Activated CD8-positive, alpha-beta memory T cell treated with anti-CD3 and anti-CD28 coated beads for 4 hours (primary cell): ENCODE results near the gene TMEM72.

Experiments
- DNase-seq, 2 donors: peaks; one replicate each; pipeline ENCODE4 v3.0.0-alpha.2; 2020; ENCODE audit warnings: low read depth in 2 of 2

Gene TMEM72

GRCh38 chr10:44979281-44980191 is 68.4 kb downstream of the TMEM72 start:
- no peak for DNase-seq

GRCh38 chr10:44980309-44981171 is 69.4 kb downstream of the TMEM72 start:
- DNase-seq = no peak

DNA sequence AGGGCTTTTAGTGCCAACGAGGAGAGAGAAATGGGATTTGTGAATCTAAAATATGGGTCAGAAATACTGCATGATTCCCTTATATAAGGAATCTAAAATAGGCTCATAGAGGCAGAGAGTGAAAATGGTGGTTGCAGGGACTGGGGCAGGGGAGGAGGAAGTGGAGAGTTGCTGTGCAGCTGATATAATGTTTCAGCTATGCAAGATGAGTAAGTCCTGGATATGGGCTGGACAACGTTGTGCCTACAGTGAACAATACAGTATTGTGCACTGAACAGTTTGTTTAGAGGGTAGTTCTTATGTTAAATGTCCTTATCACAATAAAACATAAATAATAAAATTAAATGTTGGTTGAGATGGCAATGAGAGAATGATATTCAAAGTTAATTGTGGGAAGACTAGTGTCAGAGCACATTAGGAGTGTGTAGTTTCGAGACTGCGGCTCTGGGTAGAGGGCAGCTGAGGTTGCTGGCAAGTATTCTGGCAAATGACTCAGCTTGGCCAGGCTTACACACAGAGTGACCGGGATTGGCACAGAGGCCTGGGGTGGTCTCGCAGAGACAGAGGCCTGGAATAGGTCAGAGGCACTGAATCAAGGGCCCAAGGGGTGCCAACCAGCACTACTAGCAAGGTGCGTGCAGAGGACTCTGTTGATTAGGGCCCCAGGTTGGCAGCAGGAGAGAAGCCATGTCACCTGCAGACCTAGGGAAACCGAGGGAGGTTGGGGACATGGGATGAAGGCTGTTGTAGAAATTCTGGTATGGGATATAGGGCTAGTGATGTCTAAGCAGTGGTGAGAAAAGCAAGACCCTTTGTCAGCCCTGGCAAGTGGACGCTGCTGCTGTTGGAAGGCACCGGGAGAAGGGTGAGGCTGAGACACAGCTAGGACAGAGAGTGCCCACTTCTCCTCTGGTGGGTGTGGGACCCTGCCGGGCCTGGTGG is 70.3 kb downstream of the TMEM72 start:
- no peak for DNase-seq

DNA sequence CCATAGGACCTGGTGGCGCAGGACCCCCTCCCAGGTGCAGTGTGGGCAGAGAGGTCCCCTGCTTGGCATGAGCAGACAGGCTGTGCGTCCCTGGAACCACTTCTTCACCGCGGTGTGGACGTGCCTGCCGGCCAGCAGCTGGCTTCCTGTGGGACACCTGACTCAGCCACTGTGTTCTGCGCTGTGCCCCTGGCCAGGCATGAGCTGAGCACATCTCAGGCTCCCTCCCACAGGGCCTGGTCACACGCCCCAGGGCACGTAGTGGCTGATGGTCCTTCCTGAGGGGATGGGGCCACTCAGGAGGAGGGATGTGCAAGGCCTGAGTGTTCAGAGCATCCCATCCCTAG is 71.0 kb downstream of the TMEM72 start:
- no peak for DNase-seq

DNA sequence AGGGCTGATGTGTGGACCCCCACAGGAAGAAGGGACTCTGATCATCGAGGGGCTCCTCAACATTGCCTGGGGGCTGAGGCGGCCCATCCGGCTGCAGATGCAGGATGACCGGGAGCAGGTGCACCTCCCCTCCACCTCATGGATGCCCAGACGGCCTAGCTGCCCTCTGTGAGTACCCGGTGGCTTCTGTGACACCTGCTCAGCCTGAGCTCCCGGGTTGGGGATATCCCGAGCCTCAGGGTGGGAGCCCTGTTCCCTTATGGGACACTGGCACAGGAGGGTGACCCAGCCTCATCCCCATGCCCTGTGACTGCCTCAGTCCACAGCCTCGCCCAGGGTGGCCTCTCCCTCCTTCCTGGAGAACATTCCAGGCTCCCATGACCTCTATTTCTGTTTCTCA is 71.4 kb downstream of the TMEM72 start:
- DNase-seq = no peak

DNA sequence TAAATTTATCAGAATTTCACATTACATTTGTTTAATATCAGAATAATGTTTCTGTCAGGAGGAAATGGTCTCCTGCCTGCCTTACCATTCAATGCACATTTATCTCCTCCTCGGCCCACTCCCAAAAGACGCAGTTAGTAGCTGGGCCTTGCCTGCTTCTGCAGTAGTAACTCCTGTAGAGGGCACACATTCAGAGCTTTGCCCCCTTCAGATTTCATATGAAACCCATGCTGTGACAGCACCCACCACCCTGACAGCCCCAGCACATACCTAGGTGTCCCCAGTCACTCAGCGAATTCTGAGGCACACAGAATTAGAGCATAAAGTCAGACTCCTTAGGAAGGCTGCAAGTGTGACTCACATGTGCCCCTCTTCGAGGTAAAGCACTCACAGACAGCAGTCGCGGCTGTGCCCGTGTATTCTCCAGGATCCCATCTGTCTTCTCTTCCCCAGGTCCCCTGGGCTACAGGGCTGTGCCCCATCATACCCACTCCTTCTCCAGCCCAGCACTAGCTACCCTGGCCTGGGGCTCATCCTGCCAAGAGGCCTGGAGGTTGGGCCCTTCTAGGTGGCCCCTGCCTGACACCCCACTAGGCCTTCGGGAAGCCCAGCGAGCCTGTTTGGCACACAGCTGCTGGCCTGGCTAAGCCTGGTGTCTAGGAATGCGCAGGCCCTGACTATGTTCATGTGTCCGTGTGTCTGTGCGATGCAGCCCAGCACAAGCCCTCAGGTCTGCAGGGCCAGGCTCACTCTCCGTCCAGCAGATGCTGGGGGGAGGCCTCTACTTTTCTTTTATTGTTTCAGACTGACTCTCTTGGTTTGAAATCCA is 72.1 kb downstream of the TMEM72 start:
- no peak for DNase-seq

- DNase-seq = no peak
These were observed 72.8 kb downstream of the TMEM72 start for GRCh38 chr10:44983895-44984278.

- DNase-seq = no peak
These were observed 73.5 kb downstream of the TMEM72 start for GRCh38 chr10:44984671-44985101.

DNA sequence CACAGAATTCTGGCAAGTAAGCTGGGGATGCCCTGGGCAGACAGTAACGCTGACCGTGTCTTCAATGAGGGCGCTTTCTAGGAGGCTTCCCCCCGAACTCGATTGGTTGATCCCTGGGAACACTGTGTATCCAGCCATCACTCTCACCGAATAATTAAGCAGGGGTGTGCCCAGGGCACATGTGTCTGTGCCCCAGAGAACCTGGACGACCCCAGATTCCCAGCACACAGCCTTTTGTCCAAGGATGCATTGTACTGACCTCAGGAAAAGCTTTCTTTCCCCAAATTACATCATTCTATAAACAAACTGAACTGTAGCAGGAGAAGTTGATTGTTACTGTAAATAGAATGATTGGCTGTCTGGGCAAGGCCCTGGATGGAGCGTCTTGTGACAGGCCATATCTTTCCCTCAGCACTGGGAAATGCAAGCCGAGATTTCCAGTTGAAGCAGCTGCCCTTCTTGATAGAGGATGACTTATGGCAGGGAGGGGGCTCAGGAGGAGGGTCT is 74.1 kb downstream of the TMEM72 start:
- DNase-seq = no peak

DNA sequence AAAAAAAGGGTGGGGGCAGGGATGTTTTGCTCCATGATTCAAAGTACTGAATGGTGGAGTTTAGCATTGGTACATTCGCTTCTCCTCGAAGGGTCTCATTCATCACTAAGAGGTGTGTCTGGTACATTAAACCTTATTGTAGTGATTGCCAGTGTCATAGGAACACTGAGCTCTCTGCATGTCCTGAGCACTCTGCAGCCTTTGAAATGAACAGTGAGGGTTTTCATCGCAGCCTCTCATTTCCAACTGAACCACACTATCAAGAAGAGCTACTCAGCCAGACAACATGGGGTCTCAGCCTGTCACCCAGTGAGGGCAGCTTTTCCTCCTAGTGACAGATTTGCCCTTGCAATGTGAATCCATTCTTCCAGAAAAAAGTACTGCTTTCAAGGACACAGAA is 75.0 kb downstream of the TMEM72 start:
- no peak for DNase-seq
